Stimulated activated CD8-positive, alpha-beta memory T cell treated with anti-CD3 and anti-CD28 coated beads, Interleukin-4, amount 100 ng/mL, for 1 hour (primary cell): ENCODE data around the gene METTL26.

Experiments
- DNase-seq, 2 donors: peaks; one replicate each; pipeline ENCODE4 v3.0.0-alpha.2; 2020; ENCODE audit warnings: low read depth in 2 of 2, low spot score in 1 of 2

Gene METTL26

GRCh38 chr16:659618-660017 is 23.5 kb upstream of the METTL26 start:
- no peak for DNase-seq

GRCh38 chr16:658679-659571 is 22.8 kb upstream of the METTL26 start:
- no peak for DNase-seq

GRCh38 chr16:657487-657886 is 21.4 kb upstream of the METTL26 start:
- DNase-seq = no peak

- DNase-seq = no peak
These were observed 17.9 kb upstream of the METTL26 start for GRCh38 chr16:654034-654433.

GRCh38 chr16:652454-653305 is 16.6 kb upstream of the METTL26 start:
- no peak for DNase-seq

- DNase-seq = no peak
These were observed 15.7 kb upstream of the METTL26 start for GRCh38 chr16:651844-652243.

- DNase-seq = no peak
These were observed 13.5 kb upstream of the METTL26 start for GRCh38 chr16:649631-650030.

GRCh38 chr16:648781-649589 is 12.9 kb upstream of the METTL26 start, which contains the start of gene WDR90:
Gene WDR90, plus strand, starts transcription at chr16:649365. Its CDS starts 52 bp downstream, at chr16:649417.
- peak; percentile 75 to 86 for DNase-seq

GRCh38 chr16:648071-648780 is 12.1 kb upstream of the METTL26 start:
- no peak for DNase-seq

- DNase-seq = no peak
These were observed 11.2 kb upstream of the METTL26 start for GRCh38 chr16:647173-647902.

- no peak for DNase-seq
These were observed 10.6 kb upstream of the METTL26 start for GRCh38 chr16:646679-647172.

- no peak for DNase-seq
These were observed 10.0 kb upstream of the METTL26 start for GRCh38 chr16:645852-646678.

GRCh38 chr16:644556-644955 is 8.5 kb upstream of the METTL26 start:
- DNase-seq = no peak

GRCh38 chr16:643050-643368 is 6.9 kb upstream of the METTL26 start:
- no peak for DNase-seq

- DNase-seq = no peak
These were observed 6.3 kb upstream of the METTL26 start for GRCh38 chr16:642189-643049.

- peak in 1 of 2 donors; percentile 15 for DNase-seq
These were observed 5.5 kb upstream of the METTL26 start, which contains the start of gene MCRIP2 for GRCh38 chr16:641326-642188. Gene MCRIP2, plus strand, starts transcription at chr16:641828. Its CDS starts 164 bp downstream, at chr16:641992.

GRCh38 chr16:640614-641013 is 4.5 kb upstream of the METTL26 start:
- no peak for DNase-seq
